ENCODE data around the gene E2F1.
A peak's percentile ranks its signal among the peaks of the same experiment; 100 is the strongest.

Gene E2F1

GRCh38 chr20:33687370-33687915 is 1.3 kb upstream of the E2F1 start:
- Histone ChIP-seq H3K4me3 (IDR thresholded peaks at IDR 0.05; ENCODE audit: insufficient read depth, low read depth, low read length) (no peak overlapping the region), H3K4me1 (ENCODE audit: low read depth, poor library complexity, severe bottlenecking) (peaks cover 52% of the 10 kb centered on the region), H3K79me2 (ENCODE audit: insufficient read depth, low read depth) (peaks cover 31% of the 10 kb centered on the region), H3K27ac (no peak overlapping the region), H3K9ac (no peak overlapping the region), H3K36me3 (ENCODE audit: insufficient read depth) (no peaks in the 10 kb centered on the region), H3K4me2 (peak overlapping the region; percentile 61; the same call in 1 of the 2 replicates), H3K27me3 (ENCODE audit: insufficient read depth, low read depth) (no peaks in the 10 kb centered on the region), H4K20me1 (ENCODE audit: insufficient read depth) (peaks cover 13% of the 10 kb centered on the region), H2AFZ (ENCODE audit: low read depth) (peak overlapping the region; percentile 91)
- no peak for TF ChIP-seq CTCF (conservative IDR thresholded peaks at IDR 0.05; ENCODE audit: low read depth, low read length)

- TF ChIP-seq CTCF (conservative IDR thresholded peaks at IDR 0.05; ENCODE audit: low read depth, low read length) = no peak
- Histone ChIP-seq H3K79me2 (ENCODE audit: insufficient read depth, low read depth) (peaks cover 36% of the 10 kb centered on the region), H3K4me3 (IDR thresholded peaks at IDR 0.05; ENCODE audit: insufficient read depth, low read depth, low read length) (no peak overlapping the region), H3K9ac (no peak overlapping the region), H4K20me1 (ENCODE audit: insufficient read depth) (peaks cover 13% of the 10 kb centered on the region), H3K36me3 (ENCODE audit: insufficient read depth) (no peaks in the 10 kb centered on the region), H3K4me2 (peak overlapping the region; percentile 61), H3K4me1 (ENCODE audit: low read depth, poor library complexity, severe bottlenecking) (peaks cover 57% of the 10 kb centered on the region), H3K27me3 (ENCODE audit: insufficient read depth, low read depth) (no peaks in the 10 kb centered on the region), H3K27ac (no peak overlapping the region), H2AFZ (ENCODE audit: low read depth) (peak overlapping the region; percentile 91)
These were observed 790 bp upstream of the E2F1 start for GRCh38 chr20:33686984-33687366.

GRCh38 chr20:33685328-33686099 is 671 bp downstream of the E2F1 start:
- H3K4me1 ChIP-seq (ENCODE audit: low read depth, poor library complexity, severe bottlenecking) = peaks cover 70% of the 10 kb centered on the region
- peak overlapping the region; percentile 32; the same call in 1 of the 2 replicates for H2AFZ ChIP-seq (ENCODE audit: low read depth)
- H3K36me3 ChIP-seq (ENCODE audit: insufficient read depth) = no peaks in the 10 kb centered on the region
- no peak for TF ChIP-seq CTCF (conservative IDR thresholded peaks at IDR 0.05; ENCODE audit: low read depth, low read length)
- H3K4me2 ChIP-seq = peak overlapping the region; percentile 91
- no peak overlapping the region for H3K4me3 ChIP-seq (IDR thresholded peaks at IDR 0.05; ENCODE audit: insufficient read depth, low read depth, low read length)
- H3K27ac ChIP-seq = peak overlapping the region; percentile 67
- peak overlapping the region; percentile 72; the same call in 1 of the 2 replicates for H3K9ac ChIP-seq
- peaks cover 19% of the 10 kb centered on the region for H4K20me1 ChIP-seq (ENCODE audit: insufficient read depth)
- H3K27me3 ChIP-seq (ENCODE audit: insufficient read depth, low read depth) = no peaks in the 10 kb centered on the region
- H3K79me2 ChIP-seq (ENCODE audit: insufficient read depth, low read depth) = peaks cover 50% of the 10 kb centered on the region

GRCh38 chr20:33684533-33685327 is 1.5 kb downstream of the E2F1 start:
- peaks cover 78% of the 10 kb centered on the region for H3K4me1 ChIP-seq (ENCODE audit: low read depth, poor library complexity, severe bottlenecking)
- no peak for TF ChIP-seq CTCF (conservative IDR thresholded peaks at IDR 0.05; ENCODE audit: low read depth, low read length)
- peak overlapping the region; percentile 72; the same call in 1 of the 2 replicates for H3K9ac ChIP-seq
- 0 out of 2 replicates have a peak, but pooled peaks cover 4% of the 10 kb centered on the region for H3K36me3 ChIP-seq (ENCODE audit: insufficient read depth)
- H2AFZ ChIP-seq (ENCODE audit: low read depth) = no peak overlapping the region
- no peaks in the 10 kb centered on the region for H3K27me3 ChIP-seq (ENCODE audit: insufficient read depth, low read depth)
- H3K79me2 ChIP-seq (ENCODE audit: insufficient read depth, low read depth) = peaks cover 56% of the 10 kb centered on the region
- H3K4me3 ChIP-seq (IDR thresholded peaks at IDR 0.05; ENCODE audit: insufficient read depth, low read depth, low read length) = no peak overlapping the region
- H3K27ac ChIP-seq = peak overlapping the region; percentile 67; the same call in 1 of the 2 replicates
- H4K20me1 ChIP-seq (ENCODE audit: insufficient read depth) = peaks cover 19% of the 10 kb centered on the region
- peak overlapping the region; percentile 91 for H3K4me2 ChIP-seq

All from KMS-11 (cell line).